IMR-90 (cell line): ENCODE measurements around the gene MTHFSD. TPM values are rescaled to one million over a fixed set of nuclear protein-coding genes. Genes with fewer than 3 reads are reported as not detected.

ENCODE experiments used
- ATAC-seq: fragments of 200-7000 bp; cut with Tn5 transposase; 2 replicates; pipeline ENCODE4 v1.9.1; 2020; ENCODE audit warnings: low read depth, mild to moderate bottlenecking, moderate library complexity
- BruUV-seq: library from RNA; stranded (reverse); fragments of 400-500 nt; replicated peaks from 2 replicates; lab custom pipeline; 2021; lab: Mats Ljungman, UMichigan
- CTCF ChIA-PET: fragments of 300-600 bp; formaldehyde crosslinking; extraction: SDS; loops from one replicate; lab custom pipeline; 2021; ENCODE audit warnings: antibody characterized with exemption; lab: Yijun Ruan, JAX
- POLR2A ChIA-PET: fragments of 300-600 bp; sonication (Branson Sonifier 250); formaldehyde crosslinking; loops from one replicate; lab custom pipeline; 2022; ENCODE audit warnings: antibody characterized with exemption; ENCODE audit not compliant: unreplicated experiment; lab: Charles Lee
- DNase-seq: peaks from one replicate; pipeline ENCODE4 v3.0.0; 2013
- H2AFZ ChIP-seq: replicated peaks from 2 replicates; pipeline ENCODE3; 2013; ENCODE audit warnings: low read length, mild to moderate bottlenecking; ENCODE audit not compliant: poor library complexity
- H2AK5ac ChIP-seq: 2 replicates; pipeline ENCODE4 v1.6.1; 2013; ENCODE audit warnings: low read depth, low read length, inconsistent platforms
- H2AK9ac ChIP-seq: replicated peaks from 2 replicates; pipeline ENCODE3; 2013; ENCODE audit warnings: mild to moderate bottlenecking, low read depth, low read length, moderate library complexity; ENCODE audit not compliant: poor library complexity
- H2BK120ac ChIP-seq: 2 replicates; pipeline ENCODE4 v1.6.1; 2013; ENCODE audit warnings: low read depth, low read length, inconsistent platforms
- H2BK15ac ChIP-seq: 3 replicates; pipeline ENCODE4 v1.6.1; 2013; ENCODE audit warnings: low read depth, low read length, inconsistent platforms
- H2BK20ac ChIP-seq: 2 replicates; pipeline ENCODE4 v1.6.1; 2013; ENCODE audit warnings: low read depth, mild to moderate bottlenecking, inconsistent platforms, low read length, moderate library complexity
- H2BK5ac ChIP-seq: 2 replicates; pipeline ENCODE4 v1.6.1; 2013; ENCODE audit warnings: mild to moderate bottlenecking, low read depth, low read length, inconsistent platforms; ENCODE audit not compliant: poor library complexity, severe bottlenecking
- H3K14ac ChIP-seq: replicated peaks from 2 replicates; pipeline ENCODE4 v1.6.1; 2013; ENCODE audit warnings: low read depth, low read length, inconsistent platforms
- H3K18ac ChIP-seq: 2 replicates; pipeline ENCODE4 v1.6.1; 2013; ENCODE audit warnings: low read depth, low read length, control low read depth
- H3K23ac ChIP-seq: 2 replicates; pipeline ENCODE4 v1.6.1; 2013; ENCODE audit warnings: low read depth, low read length, inconsistent platforms
- H3K27ac ChIP-seq: 2 replicates; pipeline ENCODE4 v1.5.1; 2013; ENCODE audit warnings: mild to moderate bottlenecking, control low read depth, low read length; ENCODE audit not compliant: insufficient read depth
- H3K27me3 ChIP-seq: 2 replicates; pipeline ENCODE4 v1.6.1; 2013; ENCODE audit warnings: low read length; ENCODE audit not compliant: control insufficient read depth, insufficient read depth
- H3K36me3 ChIP-seq: 2 replicates; pipeline ENCODE4 v1.6.1; 2013; ENCODE audit warnings: low read length, mixed read lengths; ENCODE audit not compliant: control insufficient read depth, insufficient read depth
- H3K4ac ChIP-seq: 2 replicates; pipeline ENCODE4 v1.6.1; 2013; ENCODE audit warnings: low read depth, low read length, inconsistent platforms
- H3K4me1 ChIP-seq: 2 replicates; pipeline ENCODE4 v1.6.1; 2013; ENCODE audit warnings: low read length, mixed read lengths; ENCODE audit not compliant: control insufficient read depth, insufficient read depth
- H3K4me2 ChIP-seq: 2 replicates; pipeline ENCODE4 v1.6.1; 2013; ENCODE audit warnings: low read depth, mild to moderate bottlenecking, control low read depth, low read length, moderate library complexity
- H3K4me3 ChIP-seq: 2 replicates; pipeline ENCODE4 v1.5.1; 2013; ENCODE audit warnings: low read depth, mild to moderate bottlenecking, control low read depth, low read length, moderate library complexity; ENCODE audit not compliant: insufficient read depth
- H3K56ac ChIP-seq: 2 replicates; pipeline ENCODE4 v1.6.1; 2013; ENCODE audit warnings: low read length, inconsistent platforms; ENCODE audit not compliant: insufficient read depth; ENCODE audit errors: extremely low read depth
- H3K79me1 ChIP-seq, 2 experiments: 2 replicates each; pipeline ENCODE4 v1.6.1; 2013; ENCODE audit warnings: low read length in 2 of 2, inconsistent platforms in 1 of 2, low read depth in 1 of 2
- H3K9ac ChIP-seq: 2 replicates; pipeline ENCODE4 v1.6.1; 2013; ENCODE audit warnings: low read depth, low read length, control low read depth
- H3K9me1 ChIP-seq: 2 replicates; pipeline ENCODE4 v1.6.1; 2013; ENCODE audit warnings: low read length, inconsistent platforms; ENCODE audit not compliant: insufficient read depth
- H3K9me3 ChIP-seq: 2 replicates; pipeline ENCODE4 v1.6.1; 2013; ENCODE audit warnings: low read length; ENCODE audit not compliant: control insufficient read depth, insufficient read depth
- H4K20me1 ChIP-seq: 2 replicates; pipeline ENCODE4 v1.6.1; 2013; ENCODE audit warnings: low read length, inconsistent platforms; ENCODE audit not compliant: insufficient read depth
- H4K5ac ChIP-seq: 2 replicates; pipeline ENCODE4 v1.6.1; 2013; ENCODE audit warnings: mild to moderate bottlenecking, low read depth, low read length, control low read depth
- H4K8ac ChIP-seq, 2 experiments: 2 replicates each; pipeline ENCODE4 v1.6.1; 2013; ENCODE audit warnings: low read depth in 2 of 2, low read length in 2 of 2, control low read depth in 1 of 2, inconsistent platforms in 1 of 2
- H4K91ac ChIP-seq: 2 replicates; pipeline ENCODE4 v1.6.1; 2013; ENCODE audit warnings: low read depth, low read length, inconsistent platforms; ENCODE audit not compliant: insufficient read depth
- BHLHE40 ChIP-seq: fragments of 150-350 bp; IDR thresholded peaks from 2 replicates; pipeline ENCODE4 v1.6.1; 2016; ENCODE audit warnings: mild to moderate bottlenecking, low read depth, low read length
- CEBPB ChIP-seq: IDR thresholded peaks from 2 replicates; pipeline ENCODE4 v1.6.1; 2012; ENCODE audit warnings: low read depth, low read length, improper control_type of control experiment
- CHD1 ChIP-seq: IDR thresholded peaks from 2 replicates; pipeline ENCODE4 v1.6.1; 2012; ENCODE audit warnings: low read depth, low read length, improper control_type of control experiment
- CTCF ChIP-seq: conservative IDR thresholded peaks from 2 replicates; pipeline ENCODE4 v1.5.1; 2012; ENCODE audit warnings: mild to moderate bottlenecking, low read depth, low read length, improper control_type of control experiment
- ELK1 ChIP-seq: fragments of 150-350 bp; IDR thresholded peaks from 2 replicates; pipeline ENCODE4 v1.6.1; 2016; ENCODE audit warnings: low read depth, mild to moderate bottlenecking, low read length, moderate library complexity, borderline replicate concordance
- FOS ChIP-seq: fragments of 150-350 bp; IDR thresholded peaks from 2 replicates; pipeline ENCODE4 v1.6.1; 2016; ENCODE audit warnings: low read depth, low read length
- POLR2A ChIP-seq: IDR thresholded peaks from 2 replicates; pipeline ENCODE4 v1.6.1; 2012; ENCODE audit warnings: mild to moderate bottlenecking, low read depth, low read length
- RAD21 ChIP-seq: IDR thresholded peaks from 2 replicates; pipeline ENCODE4 v1.6.1; 2012; ENCODE audit warnings: low read length, improper control_type of control experiment
- RFX5 ChIP-seq: IDR thresholded peaks from 2 replicates; pipeline ENCODE4 v1.8.0; 2012; ENCODE audit warnings: low read depth, mild to moderate bottlenecking, low read length, moderate library complexity
- USF2 ChIP-seq: fragments of 150-350 bp; IDR thresholded peaks from 2 replicates; pipeline ENCODE4 v1.6.1; 2017; ENCODE audit warnings: mild to moderate bottlenecking, antibody characterized with exemption, low read length, low read depth
- WGBS, 2 experiments: methylation state at CpG; one replicate each; pipeline versions ENCODE4 v1.1.5 to v1.1.7; 2013; ENCODE audit warnings: missing lambda C conversion rate in 2 of 2; ENCODE audit not compliant: insufficient read length in 1 of 2; ENCODE audit errors: extremely low coverage in 2 of 2; 5-methylcytosine and 5-hydroxymethylcytosine counted together
- dilution Hi-C: fragments of 300-500 bp; cut with HindIII; formaldehyde crosslinking; loops from one replicate; pipeline ENCODE4 v1.14.3; 2018; ENCODE audit warnings: low sequenced_read_pairs; ENCODE audit not compliant: unreplicated experiment
- in situ Hi-C: fragments of 300-500 bp; cut with MboI; formaldehyde crosslinking; loops from 3 replicates; pipeline ENCODE4 v1.14.3; 2019; ENCODE audit warnings: low sequenced_read_pairs, inconsistent platforms, mixed read lengths
- intact Hi-C: fragments of 100-400 bp; cut with micrococcal nuclease; formaldehyde crosslinking; loops from 2 replicates; pipeline ENCODE4 v1.10.0; 2022
- polyA plus RNA-seq, 3 experiments: library from polyadenylated mRNA; depleted of rRNA; stranded (reverse); fragments of >200 nt; gene quantifications; 2 replicates each; pipeline ENCODE4 v1.2.3, GENCODE V29; 2012; ENCODE audit warnings: low replicate concordance in 1 of 3
- total RNA-seq: library from RNA; depleted of rRNA; stranded (reverse); fragments of >200 nt; gene quantifications from 2 replicates; pipeline ENCODE4 v1.2.3, GENCODE V29; 2012

The MTHFSD gene
- total and polyA plus RNA-seq, 2 of the 4 experiments (the other 2 are of a cell fraction), result 8.2 to 16.8 TPM

GRCh38 chr16:86494565-86495356 lies 60.3 kb downstream of the MTHFSD start (continued):
- no peak for TF ChIP-seq RFX5

- H2BK15ac ChIP-seq, result no peak overlapping the region
- H3K4ac ChIP-seq, result peak overlapping the region; percentile 48
- H3K9me1 ChIP-seq, result peaks cover 49% of the 10 kb centered on the region
- H3K56ac ChIP-seq, result no peak overlapping the region
- no peak overlapping the region for H2BK20ac ChIP-seq
- H4K5ac ChIP-seq, result no peak overlapping the region
- 0 out of 2 replicates have a peak overlapping the region, but pooled peaks have one; percentile 8 for H3K9ac ChIP-seq
- H2BK120ac ChIP-seq, result no peak overlapping the region
- H2AK5ac ChIP-seq, result peak overlapping the region; percentile 23; the same call in 1 of the 2 replicates
- BruUV-seq, result no TSS peak
- H3K4me3 ChIP-seq, result no peak overlapping the region
- peaks cover 72% of the 10 kb centered on the region for H3K36me3 ChIP-seq
- peaks cover 98% of the 10 kb centered on the region for H4K20me1 ChIP-seq
- DNase-seq, result no peak
- H3K18ac ChIP-seq, result no peak overlapping the region
- no peaks in the 10 kb centered on the region for H3K9me3 ChIP-seq
- no peaks in the 10 kb centered on the region for H3K27me3 ChIP-seq
- H2AK9ac ChIP-seq, result no peak overlapping the region
- no peak for ATAC-seq
- WGBS, 2 experiments, result 80% methylated on average over 10 of the region's 22 CpGs; no CpG with 5 or more reads in 1 of the 2 experiments
- ChIA-PET CTCF (interaction anchor here (0.7 kb wide), 1 partner anchor 35 kb away, joined by 3 read pairs; no protein-coding TSS in a partner anchor), POLR2A (no interaction called here)
- H3K79me1 ChIP-seq, result peaks cover 29 to 73% of the 10 kb centered on the region in 2 experiments
- H3K23ac ChIP-seq, result peak overlapping the region; percentile 64
- H3K14ac ChIP-seq, result peak overlapping the region; percentile 60; the same call in 1 of the 2 replicates
- no peak overlapping the region for H3K4me2 ChIP-seq
- TF ChIP-seq ELK1 (no peak), USF2 (no peak), RFX5 (no peak), FOS (no peak), CTCF (no peak), BHLHE40 (no peak), CHD1 (no peak), POLR2A (no peak), CEBPB (no peak), RAD21 (no peak)
- H2BK5ac ChIP-seq, result no peak overlapping the region
- 0 out of 2 replicates have a peak overlapping the region, but pooled peaks have one; percentile 12 for H4K91ac ChIP-seq
- in situ Hi-C loops, result no loop called here
- dilution Hi-C loops, result no loop called here
- no peak overlapping the region; a peak in 1 of 4 replicates for H4K8ac ChIP-seq
- H3K27ac ChIP-seq, result peak overlapping the region; percentile 5; the same call in 1 of the 2 replicates
- intact Hi-C loops, result no loop called here
- peaks cover 44% of the 10 kb centered on the region for H3K4me1 ChIP-seq
- no peak overlapping the region for H2AFZ ChIP-seq
Observed at GRCh38 chr16:86494039-86494564, 60.9 kb downstream of the MTHFSD start.
